HFFc6 (cell line): Measurements from ENCODE around the gene GASK1A. TPM values are rescaled to one million over a fixed set of nuclear protein-coding genes. Genes with fewer than 3 reads are reported as not detected.

Experiments used
- DNase-seq: peaks from one replicate; pipeline ENCODE4 v3.0.0-alpha.2; 2018
- H3K27ac Mint-ChIP-seq: 2 replicates; pipeline ENCODE4 v1.8.0; 2020; ENCODE audit warnings: mild to moderate bottlenecking, mixed read lengths
- H3K27me3 Mint-ChIP-seq: 2 replicates; pipeline ENCODE4 v1.8.0; 2021; ENCODE audit warnings: mild to moderate bottlenecking, moderate library complexity, mixed read lengths; ENCODE audit not compliant: insufficient read depth
- H3K36me3 Mint-ChIP-seq: 2 replicates; pipeline ENCODE4 v1.8.0; 2021; ENCODE audit warnings: low read depth, mixed read lengths
- H3K4me1 Mint-ChIP-seq: 2 replicates; pipeline ENCODE4 v1.8.0; 2020; ENCODE audit warnings: low read depth, mixed read lengths
- H3K4me3 Mint-ChIP-seq: 2 replicates; pipeline ENCODE4 v1.8.0; 2020; ENCODE audit warnings: mild to moderate bottlenecking, moderate library complexity, mixed read lengths
- H3K9me3 Mint-ChIP-seq: 2 replicates; pipeline ENCODE4 v1.8.0; 2020; ENCODE audit warnings: mild to moderate bottlenecking, mixed read lengths
- total RNA-seq, 6 experiments: library from RNA; stranded (reverse); fragmentation: NEBNext Ultra II Directional; extraction: Animal tissue kit (Norgen Biotek cat#: 25700); gene quantifications; 2 replicates in 1 of 6; 3 replicates in 5 of 6; pipeline ENCODE4 v1.2.3, GENCODE V29; 2021
- TF ChIP-seq, protein P1 (sequence below): fragments of 200-600 bp; sonication (generic); IDR thresholded peaks from 2 replicates; pipeline ENCODE4 v1.5.0; 2021; ENCODE audit warnings: antibody characterized with exemption, mild to moderate bottlenecking

The GASK1A gene
- total RNA-seq, 6 experiments from 2014 or later, result not detected

GRCh38 chr3:43082457-43082856 lies 103.3 kb downstream of the GASK1A start:
- Mint-ChIP-seq H3K36me3 (peaks cover 8% of the 10 kb centered on the region), H3K4me1 (peaks cover 11% of the 10 kb centered on the region), H3K27me3 (peaks cover 1% of the 10 kb centered on the region; the same call in 1 of the 2 replicates), H3K27ac (no peak overlapping the region), H3K9me3 (no peaks in the 10 kb centered on the region), H3K4me3 (no peak overlapping the region)
- TF ChIP-seq, protein P1, sequence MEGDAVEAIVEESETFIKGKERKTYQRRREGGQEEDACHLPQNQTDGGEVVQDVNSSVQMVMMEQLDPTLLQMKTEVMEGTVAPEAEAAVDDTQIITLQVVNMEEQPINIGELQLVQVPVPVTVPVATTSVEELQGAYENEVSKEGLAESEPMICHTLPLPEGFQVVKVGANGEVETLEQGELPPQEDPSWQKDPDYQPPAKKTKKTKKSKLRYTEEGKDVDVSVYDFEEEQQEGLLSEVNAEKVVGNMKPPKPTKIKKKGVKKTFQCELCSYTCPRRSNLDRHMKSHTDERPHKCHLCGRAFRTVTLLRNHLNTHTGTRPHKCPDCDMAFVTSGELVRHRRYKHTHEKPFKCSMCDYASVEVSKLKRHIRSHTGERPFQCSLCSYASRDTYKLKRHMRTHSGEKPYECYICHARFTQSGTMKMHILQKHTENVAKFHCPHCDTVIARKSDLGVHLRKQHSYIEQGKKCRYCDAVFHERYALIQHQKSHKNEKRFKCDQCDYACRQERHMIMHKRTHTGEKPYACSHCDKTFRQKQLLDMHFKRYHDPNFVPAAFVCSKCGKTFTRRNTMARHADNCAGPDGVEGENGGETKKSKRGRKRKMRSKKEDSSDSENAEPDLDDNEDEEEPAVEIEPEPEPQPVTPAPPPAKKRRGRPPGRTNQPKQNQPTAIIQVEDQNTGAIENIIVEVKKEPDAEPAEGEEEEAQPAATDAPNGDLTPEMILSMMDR, result no peak
- DNase-seq, result no peak

DNA sequence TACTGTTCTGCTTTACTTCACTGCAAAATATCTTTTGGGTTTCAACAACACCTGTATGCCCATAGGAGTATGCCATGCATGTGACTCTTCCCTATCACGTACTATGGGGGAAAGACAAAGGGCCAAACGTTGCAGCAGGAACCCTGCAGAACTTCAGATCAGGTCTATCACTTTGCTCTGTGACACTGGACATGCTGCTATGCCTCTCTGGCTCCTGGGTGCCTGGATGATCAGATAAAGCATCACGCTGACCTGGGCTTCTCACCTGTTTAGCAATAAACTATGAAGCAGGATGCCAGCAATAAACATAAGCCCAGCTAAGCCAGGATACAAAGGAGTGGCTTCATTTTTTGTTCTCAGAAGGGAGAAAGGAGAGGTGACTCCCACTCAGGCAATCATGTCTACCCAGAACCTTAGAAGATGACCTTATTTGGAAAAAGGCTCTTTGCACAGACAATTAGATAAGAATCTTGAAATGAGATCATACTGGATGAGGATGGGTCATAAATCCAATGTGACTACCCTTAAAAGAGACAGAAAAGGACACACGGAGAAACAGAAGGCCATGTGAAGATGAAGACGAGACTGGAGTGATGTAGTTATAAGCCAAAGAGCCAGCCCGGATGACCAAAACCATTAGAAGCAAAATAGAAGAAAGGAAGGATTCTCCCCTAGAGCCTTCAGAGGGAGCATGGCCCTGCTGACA lies 107.5 kb downstream of the GASK1A start:
- Mint-ChIP-seq H3K36me3 (no peaks in the 10 kb centered on the region), H3K4me1 (peaks cover 11% of the 10 kb centered on the region), H3K9me3 (no peaks in the 10 kb centered on the region), H3K27ac (no peak overlapping the region), H3K27me3 (peaks cover 5% of the 10 kb centered on the region; the same call in 1 of the 2 replicates), H3K4me3 (no peak overlapping the region)
- peak; percentile 14 for DNase-seq
- TF ChIP-seq, protein P1, result no peak

GRCh38 chr3:43087249-43087776 lies 108.2 kb downstream of the GASK1A start:
- Mint-ChIP-seq H3K36me3 (no peaks in the 10 kb centered on the region), H3K9me3 (no peaks in the 10 kb centered on the region), H3K4me3 (no peak overlapping the region), H3K4me1 (peaks cover 11% of the 10 kb centered on the region), H3K27ac (no peak overlapping the region), H3K27me3 (peaks cover 5% of the 10 kb centered on the region; the same call in 1 of the 2 replicates)
- TF ChIP-seq, protein P1, result no peak
- DNase-seq, result no peak

DNA sequence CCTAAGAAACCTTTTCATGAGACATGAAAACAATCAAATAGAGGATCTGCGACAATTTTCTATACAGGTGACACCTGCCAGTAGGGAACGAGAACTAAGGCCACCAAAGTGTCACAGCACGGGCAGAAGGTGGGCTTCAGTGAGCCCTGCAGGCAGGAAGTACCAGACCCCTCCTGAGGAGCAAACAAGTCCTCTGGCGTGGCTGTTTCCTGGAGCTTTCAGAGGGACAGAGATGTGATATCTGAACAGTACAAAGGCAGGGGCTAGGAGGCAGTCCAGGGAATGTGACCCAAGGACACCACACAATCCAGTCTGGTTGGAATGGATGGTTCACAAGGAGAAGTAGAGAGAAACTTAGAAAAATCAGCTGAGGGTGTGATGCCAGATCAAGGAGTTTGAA lies 110.0 kb downstream of the GASK1A start:
- TF ChIP-seq, protein P1, result no peak
- Mint-ChIP-seq H3K36me3 (no peaks in the 10 kb centered on the region), H3K27me3 (peaks cover 5% of the 10 kb centered on the region; the same call in 1 of the 2 replicates), H3K27ac (no peak overlapping the region), H3K9me3 (no peaks in the 10 kb centered on the region), H3K4me3 (no peak overlapping the region), H3K4me1 (peaks cover 11% of the 10 kb centered on the region)
- DNase-seq, result no peak

DNA sequence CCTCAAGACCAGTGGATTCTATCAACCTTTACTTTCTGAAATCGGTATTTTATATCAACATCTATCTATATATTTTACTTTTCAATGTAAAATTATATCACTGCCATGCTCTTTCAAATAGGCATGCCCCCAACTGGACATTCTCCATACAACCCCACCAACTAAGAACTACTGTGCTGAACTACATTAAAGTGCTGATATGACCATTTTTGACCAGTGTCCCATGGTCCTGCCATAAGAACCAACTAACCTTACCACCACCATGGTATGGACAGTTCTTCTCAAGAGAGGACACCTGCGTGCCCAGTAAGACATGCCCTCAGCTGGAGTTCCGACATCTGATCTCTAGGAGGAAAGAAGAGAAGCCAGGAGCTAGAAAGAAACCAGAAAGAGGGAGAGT lies 111.1 kb downstream of the GASK1A start:
- Mint-ChIP-seq H3K36me3 (no peaks in the 10 kb centered on the region), H3K4me1 (peaks cover 11% of the 10 kb centered on the region), H3K27me3 (peaks cover 5% of the 10 kb centered on the region; the same call in 1 of the 2 replicates), H3K4me3 (no peak overlapping the region), H3K27ac (no peak overlapping the region), H3K9me3 (no peaks in the 10 kb centered on the region)
- DNase-seq, result no peak
- TF ChIP-seq, protein P1, result no peak
